Measurements from ENCODE around the gene CCDC81. TPM values are rescaled to one million over a fixed set of nuclear protein-coding genes. Genes with fewer than 3 reads are reported as not detected.

The CCDC81 gene
- total RNA-seq, 2 experiments from 2014 or later = 0.83 TPM

GRCh38 chr11:86386283-86386682 is 11.6 kb downstream of the CCDC81 start:
- no peak for TF ChIP-seq CTCF (IDR thresholded peaks at IDR 0.05)
- Mint-ChIP-seq H3K27me3 (no peaks in the 10 kb centered on the region), H3K4me3 (no peak overlapping the region), H3K36me3 (ENCODE audit: low read depth) (no peaks in the 10 kb centered on the region), H3K9me3 (no peaks in the 10 kb centered on the region), H3K4me1 (ENCODE audit: low read depth) (no peaks in the 10 kb centered on the region), H3K27ac (no peak overlapping the region)
- intact Hi-C loops (cut with micrococcal nuclease) = no loop called here
- DNase-seq = no peak
- no peak for ATAC-seq
- CTCF ChIA-PET = no interaction called here
- POLR2A ChIA-PET = no interaction called here

- CTCF ChIA-PET = no interaction called here
- intact Hi-C loops (cut with micrococcal nuclease) = no loop called here
- Mint-ChIP-seq H3K27me3 (no peaks in the 10 kb centered on the region), H3K36me3 (ENCODE audit: low read depth) (no peaks in the 10 kb centered on the region), H3K4me1 (ENCODE audit: low read depth) (no peaks in the 10 kb centered on the region), H3K4me3 (no peak overlapping the region), H3K27ac (no peak overlapping the region), H3K9me3 (no peaks in the 10 kb centered on the region)
- POLR2A ChIA-PET = no interaction called here
- DNase-seq (no peak), ATAC-seq (no peak)
- TF ChIP-seq CTCF (IDR thresholded peaks at IDR 0.05) = no peak
These were observed 12.1 kb downstream of the CCDC81 start for GRCh38 chr11:86386746-86387145.

GRCh38 chr11:86388198-86388597 is 13.5 kb downstream of the CCDC81 start:
- Mint-ChIP-seq H3K9me3 (no peaks in the 10 kb centered on the region), H3K4me1 (ENCODE audit: low read depth) (no peaks in the 10 kb centered on the region), H3K36me3 (ENCODE audit: low read depth) (no peaks in the 10 kb centered on the region), H3K4me3 (no peak overlapping the region), H3K27ac (no peak overlapping the region), H3K27me3 (no peaks in the 10 kb centered on the region)
- intact Hi-C loops (cut with micrococcal nuclease) = no loop called here
- CTCF ChIA-PET = no interaction called here
- DNase-seq (no peak), ATAC-seq (no peak)
- TF ChIP-seq CTCF (IDR thresholded peaks at IDR 0.05) = no peak
- POLR2A ChIA-PET = no interaction called here

DNA sequence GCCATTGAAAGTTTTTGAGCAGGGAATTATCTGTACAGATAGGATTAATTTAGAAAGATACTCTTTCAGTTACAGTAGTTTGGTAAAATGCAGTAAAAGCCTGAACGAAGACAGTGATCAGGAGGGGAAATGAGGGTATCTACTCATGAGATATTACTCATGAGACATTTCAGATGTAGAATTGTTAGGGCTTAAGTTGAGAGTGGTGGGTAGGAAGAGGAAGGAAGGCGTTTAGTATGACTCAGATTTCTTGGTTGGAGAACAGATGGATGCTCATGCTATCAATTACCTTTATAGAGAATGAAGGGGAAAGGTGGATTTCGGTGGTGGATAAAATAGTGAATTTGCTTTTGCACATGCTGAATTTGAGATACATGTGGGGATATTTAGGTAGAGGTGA is 15.8 kb downstream of the CCDC81 start:
- intact Hi-C loops (cut with micrococcal nuclease) = no loop called here
- Mint-ChIP-seq H3K4me3 (no peak overlapping the region), H3K9me3 (no peaks in the 10 kb centered on the region), H3K36me3 (ENCODE audit: low read depth) (no peaks in the 10 kb centered on the region), H3K4me1 (ENCODE audit: low read depth) (no peaks in the 10 kb centered on the region), H3K27ac (no peak overlapping the region), H3K27me3 (no peaks in the 10 kb centered on the region)
- DNase-seq = no peak
- no peak for TF ChIP-seq CTCF (IDR thresholded peaks at IDR 0.05)
- ChIA-PET POLR2A (no interaction called here), CTCF (no interaction called here)
- ATAC-seq = no peak

GRCh38 chr11:86395061-86395551 is 20.4 kb downstream of the CCDC81 start:
- ATAC-seq (no peak), DNase-seq (no peak)
- Mint-ChIP-seq H3K4me3 (no peak overlapping the region), H3K27me3 (no peaks in the 10 kb centered on the region), H3K9me3 (no peaks in the 10 kb centered on the region), H3K4me1 (ENCODE audit: low read depth) (peaks cover 2% of the 10 kb centered on the region), H3K36me3 (ENCODE audit: low read depth) (no peaks in the 10 kb centered on the region), H3K27ac (no peak overlapping the region)
- no peak for TF ChIP-seq CTCF (IDR thresholded peaks at IDR 0.05)
- CTCF ChIA-PET = interaction anchor here (0.8 to 1.2 kb wide), 2 partner anchors 12 to 64 kb away, joined by 3 read pairs; no protein-coding TSS in a partner anchor
- intact Hi-C loops (cut with micrococcal nuclease) = no loop called here
- POLR2A ChIA-PET = no interaction called here

Data from activated CD8-positive, alpha-beta T cell treated with anti-CD3 and anti-CD28 coated beads for 36 hours (primary cell).